Erythroblast (primary cell): ENCODE measurements around the gene SRPK3.
A peak's percentile ranks its signal among the peaks of the same experiment; 100 is the strongest.
"Not testable (repeated sequence)": the region's sequence is repeated elsewhere in the genome, so short reads cannot be mapped to it uniquely, and the experiment has no call there.

Experiments
- DNase-seq, 2 experiments: peaks; one replicate each; lab custom pipeline; 2025; lab: John Stamatoyannopoulos, UW
- GATA1 ChIP-seq: IDR thresholded peaks from 2 replicates; pipeline ENCODE4 v1.6.1; 2011; ENCODE audit warnings: low read depth, mild to moderate bottlenecking, control low read depth, low read length, moderate library complexity
- POLR2A ChIP-seq: IDR thresholded peaks from 2 replicates; pipeline ENCODE4 v1.6.1; 2011; ENCODE audit warnings: mild to moderate bottlenecking, low read length

Gene SRPK3

GRCh38 chrX:153807976-153808375 lies 27.1 kb downstream of the SRPK3 start:
- no peak for DNase-seq
- TF ChIP-seq GATA1, result no peak
- TF ChIP-seq POLR2A, result no peak

- no peak for DNase-seq
- TF ChIP-seq GATA1 (no peak), POLR2A (no peak)
Measured at GRCh38 chrX:153812220-153812619, 31.4 kb downstream of the SRPK3 start.

GRCh38 chrX:153813161-153813560 lies 32.3 kb downstream of the SRPK3 start:
- DNase-seq, result no peak
- no peak for TF ChIP-seq POLR2A
- no peak for TF ChIP-seq GATA1

GRCh38 chrX:153814591-153815315 lies 33.9 kb downstream of the SRPK3 start:
- TF ChIP-seq POLR2A (no peak), GATA1 (no peak)
- DNase-seq, result no peak

GRCh38 chrX:153816831-153817690 lies 36.2 kb downstream of the SRPK3 start:
- TF ChIP-seq GATA1, result no peak
- TF ChIP-seq POLR2A, result no peak
- peak; percentile 12 to 20 for DNase-seq

- DNase-seq, result not testable (repeated sequence)
Measured at GRCh38 chrX:153818064-153818463, 37.2 kb downstream of the SRPK3 start.

- DNase-seq, result peak; percentile 38 to 56
- TF ChIP-seq GATA1 (no peak), POLR2A (no peak)
Measured at GRCh38 chrX:153818571-153819383, 37.9 kb downstream of the SRPK3 start.

GRCh38 chrX:153819384-153820040 lies 38.7 kb downstream of the SRPK3 start:
- no peak for TF ChIP-seq POLR2A
- TF ChIP-seq GATA1, result no peak
- DNase-seq, result no peak

GRCh38 chrX:153820601-153821000 lies 39.8 kb downstream of the SRPK3 start:
- TF ChIP-seq GATA1 (no peak), POLR2A (no peak)
- no peak for DNase-seq

- DNase-seq, result no peak
- TF ChIP-seq GATA1, result no peak
- TF ChIP-seq POLR2A, result no peak
Measured at GRCh38 chrX:153821066-153821465, 40.2 kb downstream of the SRPK3 start.

GRCh38 chrX:153824348-153824747 lies 43.5 kb downstream of the SRPK3 start:
- TF ChIP-seq POLR2A, result no peak
- DNase-seq, result no peak

GRCh38 chrX:153825042-153825441 lies 44.2 kb downstream of the SRPK3 start:
- DNase-seq, result no peak
- no peak for TF ChIP-seq POLR2A

- no peak for TF ChIP-seq GATA1
- TF ChIP-seq POLR2A, result no peak
Measured at GRCh38 chrX:153827016-153827415, 46.2 kb downstream of the SRPK3 start.

More at GRCh38 chrX:153827016-153827415, 46.2 kb downstream of the SRPK3 start:
- no peak for DNase-seq
